Endothelial cell (in vitro differentiated cells): ENCODE data around the gene EMILIN3. TPM values are rescaled to one million over a fixed set of nuclear protein-coding genes. Genes with fewer than 3 reads are reported as not detected.

Source experiments
- DNase-seq: peaks from one replicate; pipeline ENCODE4 v3.0.0; 2021; ENCODE audit warnings: low spot score
- H3K27ac Mint-ChIP-seq: one replicate; pipeline ENCODE4 v1.8.0; 2021; ENCODE audit warnings: mixed read lengths, inconsistent platforms; ENCODE audit not compliant: unreplicated experiment
- H3K27me3 Mint-ChIP-seq: one replicate; pipeline ENCODE4 v1.8.0; 2021; ENCODE audit warnings: mild to moderate bottlenecking, moderate library complexity, mixed read lengths, inconsistent platforms; ENCODE audit not compliant: unreplicated experiment
- H3K36me3 Mint-ChIP-seq: one replicate; pipeline ENCODE4 v1.8.0; 2021; ENCODE audit warnings: mild to moderate bottlenecking, low read depth, mixed read lengths, inconsistent platforms; ENCODE audit not compliant: unreplicated experiment
- H3K4me1 Mint-ChIP-seq: one replicate; pipeline ENCODE4 v1.8.0; 2021; ENCODE audit warnings: mild to moderate bottlenecking, mixed read lengths, inconsistent platforms; ENCODE audit not compliant: unreplicated experiment
- H3K4me3 Mint-ChIP-seq: one replicate; pipeline ENCODE4 v1.8.0; 2021; ENCODE audit warnings: mild to moderate bottlenecking, mixed read lengths, inconsistent platforms; ENCODE audit not compliant: unreplicated experiment
- H3K9me3 Mint-ChIP-seq: one replicate; pipeline ENCODE4 v1.8.0; 2021; ENCODE audit warnings: mixed read lengths, inconsistent platforms; ENCODE audit not compliant: unreplicated experiment
- total RNA-seq: library from RNA; stranded (reverse); fragmentation: NEBNext Ultra II Directional; extraction: Animal tissue kit (Norgen Biotek cat#: 25700); gene quantifications from one replicate; pipeline ENCODE4 v1.2.1, GENCODE V29; 2021; ENCODE audit not compliant: unreplicated experiment
- TF ChIP-seq, protein P1 (sequence below): fragments of 200-600 bp; sonication (generic); IDR thresholded peaks from one replicate; pipeline ENCODE4 v1.5.0; 2021; ENCODE audit warnings: antibody characterized with exemption; ENCODE audit not compliant: unreplicated experiment

Gene EMILIN3
- total RNA-seq, 1 donor from 2014 or later = 0.28 TPM

GRCh38 chr20:41334036-41334435 is 32.6 kb downstream of the EMILIN3 start:
- no peaks in the 10 kb centered on the region for H3K9me3 Mint-ChIP-seq
- TF ChIP-seq, protein P1, sequence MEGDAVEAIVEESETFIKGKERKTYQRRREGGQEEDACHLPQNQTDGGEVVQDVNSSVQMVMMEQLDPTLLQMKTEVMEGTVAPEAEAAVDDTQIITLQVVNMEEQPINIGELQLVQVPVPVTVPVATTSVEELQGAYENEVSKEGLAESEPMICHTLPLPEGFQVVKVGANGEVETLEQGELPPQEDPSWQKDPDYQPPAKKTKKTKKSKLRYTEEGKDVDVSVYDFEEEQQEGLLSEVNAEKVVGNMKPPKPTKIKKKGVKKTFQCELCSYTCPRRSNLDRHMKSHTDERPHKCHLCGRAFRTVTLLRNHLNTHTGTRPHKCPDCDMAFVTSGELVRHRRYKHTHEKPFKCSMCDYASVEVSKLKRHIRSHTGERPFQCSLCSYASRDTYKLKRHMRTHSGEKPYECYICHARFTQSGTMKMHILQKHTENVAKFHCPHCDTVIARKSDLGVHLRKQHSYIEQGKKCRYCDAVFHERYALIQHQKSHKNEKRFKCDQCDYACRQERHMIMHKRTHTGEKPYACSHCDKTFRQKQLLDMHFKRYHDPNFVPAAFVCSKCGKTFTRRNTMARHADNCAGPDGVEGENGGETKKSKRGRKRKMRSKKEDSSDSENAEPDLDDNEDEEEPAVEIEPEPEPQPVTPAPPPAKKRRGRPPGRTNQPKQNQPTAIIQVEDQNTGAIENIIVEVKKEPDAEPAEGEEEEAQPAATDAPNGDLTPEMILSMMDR = no peak
- H3K4me1 Mint-ChIP-seq = peaks cover 26% of the 10 kb centered on the region
- H3K27ac Mint-ChIP-seq = peak overlapping the region; percentile 78
- no peak overlapping the region for H3K4me3 Mint-ChIP-seq
- H3K36me3 Mint-ChIP-seq = no peaks in the 10 kb centered on the region
- peaks cover 5% of the 10 kb centered on the region for H3K27me3 Mint-ChIP-seq
- no peak for DNase-seq

DNA sequence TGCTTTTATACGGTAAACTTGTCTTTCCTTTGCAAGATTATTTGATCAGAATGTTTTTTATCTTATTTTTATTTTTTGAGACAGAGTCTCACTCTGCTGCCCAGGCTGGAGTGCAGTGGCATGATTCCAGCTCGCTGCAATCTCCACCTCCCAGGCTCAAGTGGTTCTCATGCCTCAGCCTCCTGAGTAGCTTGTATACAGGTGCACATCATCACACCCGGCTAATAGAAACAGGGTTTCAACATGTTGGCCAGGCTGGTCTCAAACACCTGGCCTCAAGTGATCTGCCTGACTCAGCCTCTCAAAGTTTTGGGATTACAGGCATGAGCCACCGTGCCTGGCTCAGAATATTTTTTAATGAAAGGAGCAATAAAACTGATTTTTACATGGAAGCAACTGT is 34.9 kb downstream of the EMILIN3 start:
- Mint-ChIP-seq H3K4me1 (peaks cover 30% of the 10 kb centered on the region), H3K27me3 (peaks cover 2% of the 10 kb centered on the region), H3K27ac (no peak overlapping the region), H3K9me3 (no peaks in the 10 kb centered on the region), H3K36me3 (no peaks in the 10 kb centered on the region), H3K4me3 (no peak overlapping the region)
- TF ChIP-seq, protein P1 = no peak
- DNase-seq = no peak

DNA sequence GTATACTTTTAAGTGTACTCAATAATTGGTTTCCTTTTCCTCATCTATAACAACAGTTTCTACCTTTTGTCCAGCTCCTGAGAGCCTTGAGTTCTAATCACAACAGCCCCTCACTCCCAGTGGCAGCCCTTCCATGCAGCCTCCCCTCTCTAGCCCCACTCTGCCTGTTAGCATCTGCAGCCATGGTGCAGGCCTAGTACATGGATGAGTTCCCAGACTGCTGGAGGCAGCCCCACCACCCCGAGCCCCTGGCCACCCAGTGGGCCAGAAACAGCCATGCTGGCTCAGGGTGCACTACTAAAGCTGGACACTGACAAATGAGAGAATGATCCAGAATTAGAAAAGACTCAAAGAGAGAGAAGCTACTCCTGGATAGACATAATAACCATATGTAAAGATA is 35.7 kb downstream of the EMILIN3 start:
- Mint-ChIP-seq H3K27me3 (peaks cover 2% of the 10 kb centered on the region), H3K9me3 (no peaks in the 10 kb centered on the region), H3K27ac (no peak overlapping the region), H3K4me1 (peaks cover 30% of the 10 kb centered on the region), H3K36me3 (no peaks in the 10 kb centered on the region), H3K4me3 (no peak overlapping the region)
- DNase-seq = no peak
- TF ChIP-seq, protein P1 = no peak

DNA sequence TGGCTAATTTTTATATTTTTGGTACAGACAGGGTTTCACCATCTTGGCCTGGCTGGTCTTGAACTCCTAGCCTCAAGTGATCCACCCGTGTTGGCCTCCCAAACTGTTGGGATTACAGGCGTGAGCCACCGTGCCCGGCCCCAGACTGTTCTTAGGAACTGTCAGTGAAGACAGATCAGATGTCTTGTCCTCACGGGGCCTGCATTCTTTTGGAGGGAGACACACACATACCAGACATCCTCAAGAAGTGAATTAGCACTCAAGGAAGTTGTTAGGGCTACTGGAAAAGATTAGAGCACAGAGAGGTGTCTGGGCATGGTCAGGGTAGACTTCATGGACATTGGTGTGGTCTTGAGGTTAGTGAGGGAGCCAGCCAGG is 36.3 kb downstream of the EMILIN3 start:
- Mint-ChIP-seq H3K36me3 (no peaks in the 10 kb centered on the region), H3K9me3 (no peaks in the 10 kb centered on the region), H3K27ac (no peak overlapping the region), H3K27me3 (peaks cover 2% of the 10 kb centered on the region), H3K4me1 (peaks cover 25% of the 10 kb centered on the region), H3K4me3 (no peak overlapping the region)
- no peak for DNase-seq
- TF ChIP-seq, protein P1 = no peak

DNA sequence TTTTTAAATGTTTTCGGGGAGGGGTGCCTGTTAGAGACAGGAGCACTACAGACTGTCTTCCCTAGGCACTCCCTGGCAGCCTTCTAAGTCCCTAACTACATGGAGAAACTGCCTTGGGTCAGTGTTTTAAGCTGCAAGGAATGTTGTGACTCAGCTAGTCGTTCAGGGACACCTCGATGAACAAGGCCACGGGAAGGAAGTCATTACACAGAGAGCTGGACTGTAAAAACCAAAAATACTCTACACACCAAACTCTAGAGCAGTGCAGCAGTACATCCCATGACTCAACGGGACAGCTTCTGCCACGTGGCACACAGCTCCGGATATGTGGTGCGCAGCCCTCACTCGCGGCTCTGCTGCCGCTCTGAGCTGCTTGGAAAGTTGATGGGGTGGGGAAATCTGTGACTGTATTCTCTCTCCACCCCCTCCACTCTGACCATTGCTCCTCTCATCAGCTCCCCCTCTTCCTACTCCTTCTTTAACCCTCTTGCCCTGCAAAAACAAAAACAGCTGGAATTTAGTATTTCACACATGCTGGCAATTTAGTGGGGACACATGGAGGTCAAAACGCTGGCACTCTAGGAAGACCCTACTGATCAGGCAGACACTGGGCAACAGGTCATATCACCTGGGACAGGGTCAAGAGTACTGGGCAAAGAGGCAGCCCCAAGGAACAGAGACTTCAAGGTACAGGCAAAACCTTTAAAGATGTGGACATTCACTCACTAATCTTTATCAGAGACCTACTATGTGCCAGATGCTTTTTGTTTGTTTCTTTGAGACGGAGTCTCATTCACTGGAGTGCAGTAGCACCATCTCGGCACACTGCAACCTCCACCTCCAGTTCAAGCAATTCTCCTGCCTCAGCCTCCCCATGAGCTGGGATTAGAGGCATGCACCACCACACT is 36.9 kb downstream of the EMILIN3 start:
- Mint-ChIP-seq H3K36me3 (no peaks in the 10 kb centered on the region), H3K27me3 (peaks cover 2% of the 10 kb centered on the region), H3K4me3 (no peak overlapping the region), H3K4me1 (peaks cover 19% of the 10 kb centered on the region), H3K9me3 (no peaks in the 10 kb centered on the region), H3K27ac (no peak overlapping the region)
- TF ChIP-seq, protein P1 = no peak
- no peak for DNase-seq
